D721Med (cell line): ENCODE results near the gene SLC25A48.

ENCODE experiments used
- DNase-seq: peaks from one replicate; pipeline ENCODE4 v3.0.0; 2011; ENCODE audit warnings: low spot score; ENCODE audit not compliant: insufficient read length
- FAIRE-seq: peaks from 2 replicates; lab custom pipeline; 2011; peaks lifted over from hg19 to GRCh38; lab: Jason Lieb, UNC
- CTCF ChIP-seq: IDR thresholded peaks from 2 replicates; pipeline ENCODE4 v1.5.1; 2012; ENCODE audit warnings: mild to moderate bottlenecking, control low read depth; ENCODE audit not compliant: insufficient read depth; ENCODE audit errors: missing control alignments

Gene SLC25A48

GRCh38 chr5:135825373-135826220 lies 8.9 kb upstream of the SLC25A48 start:
- FAIRE-seq, result no peak
- no peak for TF ChIP-seq CTCF
- DNase-seq, result no peak

- FAIRE-seq, result no peak
- no peak for DNase-seq
- no peak for TF ChIP-seq CTCF
Observed at GRCh38 chr5:135826221-135826525, 8.3 kb upstream of the SLC25A48 start.

GRCh38 chr5:135826994-135827671 lies 7.3 kb upstream of the SLC25A48 start:
- DNase-seq (no peak), FAIRE-seq (no peak)
- no peak for TF ChIP-seq CTCF

GRCh38 chr5:135827965-135828781 lies 6.3 kb upstream of the SLC25A48 start:
- TF ChIP-seq CTCF, result no peak
- FAIRE-seq, result no peak

GRCh38 chr5:135828782-135829127 lies 5.7 kb upstream of the SLC25A48 start:
- no peak for DNase-seq
- FAIRE-seq, result no peak
- TF ChIP-seq CTCF, result no peak

More at GRCh38 chr5:135827965-135828781, 6.3 kb upstream of the SLC25A48 start:
- no peak for DNase-seq

GRCh38 chr5:135829179-135829578 lies 5.3 kb upstream of the SLC25A48 start:
- TF ChIP-seq CTCF, result no peak
- FAIRE-seq (no peak), DNase-seq (no peak)
